Cardiac fibroblast (primary cell): ENCODE results near the gene TMCO4.
"Not testable (repeated sequence)": the region's sequence is repeated elsewhere in the genome, so short reads cannot be mapped to it uniquely, and the experiment has no call there.

ENCODE experiments used
- DNase-seq, 2 donors: peaks; one replicate each; pipeline versions ENCODE4 v3.0.0 to v3.0.0-alpha.2; 2010; ENCODE audit warnings: low read depth in 2 of 2
- H3K4me3 ChIP-seq, 2 donors: replicated peaks in 1 of 2; 1 replicate in 1 of 2; 2 replicates in 1 of 2; pipeline ENCODE4 v1.5.1; 2011; ENCODE audit warnings: low read depth in 2 of 2, low read length in 2 of 2, mild to moderate bottlenecking in 2 of 2, moderate library complexity in 1 of 2
- TF ChIP-seq, protein P1 (sequence below): IDR thresholded peaks from one replicate; pipeline ENCODE4 v1.5.1; 2011; ENCODE audit warnings: low read depth, mild to moderate bottlenecking, low read length, inconsistent platforms

Gene TMCO4

DNA sequence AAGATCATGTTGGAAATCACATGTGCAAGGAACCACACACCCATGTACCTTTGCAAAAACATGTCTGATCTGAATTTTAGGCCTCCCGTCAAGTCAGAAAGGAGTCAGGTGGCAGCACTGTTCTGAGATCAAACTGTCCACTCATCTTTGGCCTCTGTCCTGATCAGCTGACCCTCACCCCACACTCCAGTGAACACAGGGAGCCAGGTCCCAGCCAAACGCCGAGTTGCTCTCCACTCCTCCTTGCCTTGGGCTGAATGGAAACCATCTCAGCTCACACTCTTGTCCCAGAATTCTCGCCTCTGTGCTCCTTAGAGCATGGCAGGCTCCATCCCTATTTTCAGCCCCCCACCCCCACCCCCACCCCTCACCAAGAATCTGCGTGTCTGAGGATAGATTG is 20.0 kb upstream of the TMCO4 start:
- no peak overlapping the region for H3K4me3 ChIP-seq
- TF ChIP-seq, protein P1, sequence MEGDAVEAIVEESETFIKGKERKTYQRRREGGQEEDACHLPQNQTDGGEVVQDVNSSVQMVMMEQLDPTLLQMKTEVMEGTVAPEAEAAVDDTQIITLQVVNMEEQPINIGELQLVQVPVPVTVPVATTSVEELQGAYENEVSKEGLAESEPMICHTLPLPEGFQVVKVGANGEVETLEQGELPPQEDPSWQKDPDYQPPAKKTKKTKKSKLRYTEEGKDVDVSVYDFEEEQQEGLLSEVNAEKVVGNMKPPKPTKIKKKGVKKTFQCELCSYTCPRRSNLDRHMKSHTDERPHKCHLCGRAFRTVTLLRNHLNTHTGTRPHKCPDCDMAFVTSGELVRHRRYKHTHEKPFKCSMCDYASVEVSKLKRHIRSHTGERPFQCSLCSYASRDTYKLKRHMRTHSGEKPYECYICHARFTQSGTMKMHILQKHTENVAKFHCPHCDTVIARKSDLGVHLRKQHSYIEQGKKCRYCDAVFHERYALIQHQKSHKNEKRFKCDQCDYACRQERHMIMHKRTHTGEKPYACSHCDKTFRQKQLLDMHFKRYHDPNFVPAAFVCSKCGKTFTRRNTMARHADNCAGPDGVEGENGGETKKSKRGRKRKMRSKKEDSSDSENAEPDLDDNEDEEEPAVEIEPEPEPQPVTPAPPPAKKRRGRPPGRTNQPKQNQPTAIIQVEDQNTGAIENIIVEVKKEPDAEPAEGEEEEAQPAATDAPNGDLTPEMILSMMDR: no peak
- DNase-seq: no peak

GRCh38 chr1:19818324-19818723 is 18.6 kb upstream of the TMCO4 start:
- TF ChIP-seq, protein P1: no peak
- DNase-seq: no peak
- no peak overlapping the region for H3K4me3 ChIP-seq

- no peak for DNase-seq
- TF ChIP-seq, protein P1: no peak
Observed at GRCh38 chr1:19817160-19817559, 17.4 kb upstream of the TMCO4 start.

GRCh38 chr1:19816737-19817086 is 17.0 kb upstream of the TMCO4 start:
- H3K4me3 ChIP-seq, DNase-seq: not testable (repeated sequence)

More at GRCh38 chr1:19817160-19817559, 17.4 kb upstream of the TMCO4 start:
- H3K4me3 ChIP-seq: no peak overlapping the region

DNA sequence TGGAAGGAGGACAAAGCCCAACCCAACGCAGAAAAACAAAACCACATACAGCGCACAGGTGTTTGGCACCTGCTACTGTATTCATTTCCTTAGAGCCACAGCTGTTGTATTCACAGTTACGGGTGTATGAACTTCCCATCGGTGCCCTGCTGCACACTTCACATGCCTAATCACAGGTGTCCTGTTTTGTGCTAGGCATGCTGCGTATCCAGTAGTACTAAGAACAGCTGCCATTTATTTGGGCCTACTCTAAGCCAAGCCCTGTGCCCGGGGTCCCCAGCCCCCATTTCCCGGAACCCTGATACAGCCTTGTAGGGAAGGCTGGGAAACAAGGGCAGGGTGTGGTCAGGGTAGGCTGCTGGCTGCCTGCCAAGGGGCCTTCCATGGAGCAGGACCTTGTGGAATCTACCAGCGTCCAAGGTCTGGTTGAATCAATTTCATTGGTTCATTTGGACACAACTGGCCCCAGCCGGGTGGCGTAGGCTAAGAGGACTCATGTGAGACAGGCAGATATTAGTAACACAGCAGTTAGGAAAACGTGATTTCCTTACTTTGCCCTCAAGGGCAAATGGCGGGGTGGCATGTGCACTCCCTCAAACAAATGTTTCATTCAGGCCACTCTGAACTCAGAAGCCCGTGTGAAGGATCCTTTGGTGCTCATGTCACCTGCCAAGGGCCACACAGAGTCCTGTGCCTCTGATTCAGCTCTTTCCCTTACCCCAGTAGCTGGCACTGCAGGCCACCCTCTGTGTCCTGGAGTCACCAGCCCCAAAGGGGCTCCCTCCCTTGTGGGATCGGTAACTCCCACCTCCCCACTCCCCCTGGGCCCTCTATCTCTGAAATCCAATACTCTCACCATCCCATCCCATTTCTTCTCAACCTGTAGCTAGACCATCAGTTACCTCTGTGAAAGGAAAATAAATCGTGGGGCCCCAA is 16.4 kb upstream of the TMCO4 start:
- no peak for DNase-seq
- TF ChIP-seq, protein P1: no peak
- no peak overlapping the region for H3K4me3 ChIP-seq

DNA sequence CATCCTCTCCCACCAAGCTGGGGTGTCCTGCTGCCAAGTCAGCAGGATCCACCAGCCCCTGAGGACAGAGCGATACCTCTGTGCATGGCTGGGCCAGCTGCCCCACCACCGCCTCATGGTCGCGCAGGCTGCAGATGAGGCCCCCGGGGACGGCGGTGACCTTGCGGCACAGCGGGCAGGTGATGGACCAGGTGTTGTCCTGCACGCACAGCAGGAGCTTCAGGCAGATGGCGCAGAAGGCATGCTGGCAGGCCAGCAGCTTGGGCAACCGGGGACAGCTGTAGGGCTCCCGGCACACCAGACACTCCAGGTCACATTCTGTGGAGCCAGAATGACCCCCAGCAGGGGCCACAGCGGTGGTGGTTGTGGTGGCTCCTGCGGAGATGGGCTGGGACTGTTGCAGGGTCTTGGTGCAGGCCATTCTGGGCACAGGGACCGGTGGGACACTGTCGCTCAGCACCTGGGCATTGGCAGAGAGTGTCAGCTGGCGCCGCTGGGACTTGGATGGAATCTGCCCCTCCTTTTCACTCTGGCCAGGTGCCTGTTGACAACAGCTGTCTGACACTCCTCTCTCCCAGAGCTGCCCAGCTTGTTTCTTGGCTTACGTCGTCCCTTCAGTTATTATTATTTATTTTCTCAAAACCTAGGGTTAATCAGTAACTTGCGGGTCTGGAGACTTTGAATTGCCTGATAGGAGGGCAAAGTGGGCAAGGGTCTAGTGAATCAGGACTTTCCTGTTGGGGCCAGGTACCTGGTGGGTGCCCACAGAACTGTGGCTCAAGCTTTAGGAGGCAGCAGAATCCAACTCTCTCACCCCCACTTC is 15.2 kb upstream of the TMCO4 start, which contains the start of gene RNF186:
RNF186 (minus strand) TSS at position 603 of the 823 bp plus-strand sequence; CDS start at position 421, 182 bp downstream.
- no peak for DNase-seq
- TF ChIP-seq, protein P1: no peak

GRCh38 chr1:19814244-19814661 is 14.5 kb upstream of the TMCO4 start:
- no peak overlapping the region for H3K4me3 ChIP-seq
- TF ChIP-seq, protein P1: no peak

More for the DNA sequence above, 15.2 kb upstream of the TMCO4 start, which contains the start of gene RNF186:
- no peak within 1 kb of the TSS for H3K4me3 ChIP-seq

More at GRCh38 chr1:19814244-19814661, 14.5 kb upstream of the TMCO4 start:
- DNase-seq: no peak
